Glomerular visceral epithelial cell (primary cell): ENCODE measurements around the gene ZNF319.
"Not testable (repeated sequence)": the region's sequence is repeated elsewhere in the genome, so short reads cannot be mapped to it uniquely, and the experiment has no call there.

Experiments
- DNase-seq: peaks from one replicate; pipeline ENCODE4 v3.0.0-alpha.2; 2016; ENCODE audit errors: extremely low spot score

Gene ZNF319

DNA sequence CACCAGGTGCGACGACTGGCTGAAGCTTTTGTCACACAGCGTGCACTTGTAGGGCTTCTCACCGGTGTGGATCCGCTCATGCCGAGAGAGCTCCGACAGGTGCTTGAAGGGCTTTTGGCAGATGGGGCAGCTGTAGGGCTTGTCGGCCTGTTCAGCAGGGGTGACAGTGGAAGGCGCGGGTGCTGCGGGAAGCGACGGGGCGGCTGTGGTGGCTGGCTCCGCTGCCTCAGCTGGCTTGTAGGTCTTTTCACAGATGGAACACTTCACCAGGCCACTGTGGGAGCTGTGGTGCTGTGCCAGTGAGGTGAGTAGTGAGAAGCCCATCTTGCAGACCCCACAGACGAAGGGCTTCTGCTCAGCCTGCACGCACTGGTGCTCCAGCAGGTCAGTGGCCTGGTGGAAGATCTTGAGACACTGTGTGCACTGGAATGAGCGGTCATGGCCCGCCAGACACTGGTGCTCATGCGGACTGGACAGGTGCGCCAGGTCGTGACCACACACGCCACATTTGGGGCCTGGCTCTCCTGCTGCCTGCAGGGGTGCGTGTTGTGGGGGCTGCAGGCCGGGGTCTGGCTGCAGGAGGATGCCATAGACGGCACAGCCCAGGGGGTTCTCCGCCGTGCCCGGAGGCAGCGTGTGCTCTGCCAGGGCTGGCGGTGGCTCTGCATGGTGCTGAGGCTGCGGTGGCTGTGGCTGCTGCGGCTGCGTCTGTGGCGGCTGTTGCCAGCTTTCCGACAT, 2.8 kb downstream of the ZNF319 start:
- no peak for DNase-seq

DNA sequence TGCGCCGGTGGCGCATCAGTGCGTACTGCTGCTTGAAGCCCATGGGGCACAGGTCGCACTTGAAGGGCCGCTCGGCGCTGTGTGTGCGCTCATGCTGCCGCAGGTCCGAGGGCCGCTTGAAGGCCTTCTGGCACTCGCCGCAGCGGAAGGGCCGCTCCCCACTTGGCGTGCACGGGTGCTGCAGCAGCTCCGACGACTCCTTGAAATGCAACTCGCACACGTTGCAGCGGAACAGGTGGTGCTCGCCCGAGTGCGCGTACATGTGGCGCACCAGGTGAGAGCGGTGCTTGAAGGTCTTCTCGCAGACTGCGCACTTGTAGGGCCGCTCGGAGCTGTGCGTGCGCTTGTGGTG, 3.3 kb downstream of the ZNF319 start:
- DNase-seq: no peak

- no peak for DNase-seq
Measured at GRCh38 chr16:57996406-57997175, 3.9 kb downstream of the ZNF319 start.

GRCh38 chr16:57995721-57996405, 4.6 kb downstream of the ZNF319 start:
- no peak for DNase-seq

GRCh38 chr16:57994778-57995177, 5.7 kb downstream of the ZNF319 start:
- DNase-seq: peak; percentile 26

DNA sequence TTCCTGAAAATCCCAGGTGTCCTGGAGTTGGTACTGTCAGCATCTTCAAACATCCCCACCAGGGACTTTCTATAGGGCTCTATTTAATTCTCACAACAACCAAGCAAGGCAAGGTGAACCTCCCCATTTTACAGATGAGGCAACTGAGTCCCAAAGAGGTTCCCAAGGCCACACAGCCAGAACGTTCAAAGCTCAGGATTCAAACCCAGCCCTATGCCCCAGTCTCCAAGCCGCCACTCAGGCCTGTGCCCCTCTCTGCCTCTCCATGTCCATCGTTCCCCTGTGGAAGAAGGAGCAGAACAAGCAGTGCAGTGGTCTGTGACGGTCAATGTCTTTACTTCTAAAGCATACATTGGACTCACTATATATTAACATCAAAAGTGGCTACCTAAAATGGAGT, 6.1 kb downstream of the ZNF319 start:
- DNase-seq: no peak

DNA sequence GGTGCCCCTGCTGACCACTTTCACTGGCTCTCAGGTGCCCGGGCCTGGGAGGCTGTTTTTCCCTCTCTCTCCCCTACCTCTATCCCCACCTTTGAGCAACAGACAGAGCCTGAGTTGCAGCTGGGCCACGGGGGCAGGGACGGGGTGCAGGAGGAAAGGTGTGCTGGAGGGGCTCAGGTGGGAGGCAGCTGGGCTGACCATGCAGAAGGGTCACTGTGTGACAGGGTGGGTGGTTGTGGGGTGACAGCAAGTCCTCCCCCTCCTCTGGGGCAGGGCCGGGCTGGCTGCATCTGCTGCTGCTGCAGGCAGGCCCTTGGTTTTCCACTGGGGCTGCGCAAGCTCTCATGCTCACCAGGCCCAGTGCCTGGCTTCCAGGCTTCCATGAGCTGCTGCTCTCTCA, 6.6 kb downstream of the ZNF319 start:
- no peak for DNase-seq

DNA sequence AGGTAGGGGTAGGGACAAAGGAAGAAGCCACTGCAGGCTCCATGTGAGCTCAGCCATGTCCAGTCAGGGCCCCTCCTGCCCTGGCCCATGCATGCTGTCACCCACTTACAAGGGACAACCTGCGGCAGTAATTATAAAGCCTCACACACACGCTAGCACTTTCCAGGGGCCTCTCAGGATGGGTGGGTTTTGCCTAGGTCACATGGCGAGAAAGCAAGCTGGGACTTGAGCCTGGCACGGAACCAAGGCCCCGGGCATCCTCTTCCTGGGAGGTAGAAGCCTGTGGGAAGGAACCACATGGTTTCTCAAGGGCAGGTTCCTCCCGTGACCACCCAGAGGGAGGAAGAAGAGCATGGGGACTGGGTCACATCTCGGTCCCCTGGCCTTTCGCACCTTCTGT, 7.0 kb downstream of the ZNF319 start:
- DNase-seq: peak; percentile 28

- DNase-seq: no peak
Measured at GRCh38 chr16:57992084-57992483, 8.4 kb downstream of the ZNF319 start.

DNA sequence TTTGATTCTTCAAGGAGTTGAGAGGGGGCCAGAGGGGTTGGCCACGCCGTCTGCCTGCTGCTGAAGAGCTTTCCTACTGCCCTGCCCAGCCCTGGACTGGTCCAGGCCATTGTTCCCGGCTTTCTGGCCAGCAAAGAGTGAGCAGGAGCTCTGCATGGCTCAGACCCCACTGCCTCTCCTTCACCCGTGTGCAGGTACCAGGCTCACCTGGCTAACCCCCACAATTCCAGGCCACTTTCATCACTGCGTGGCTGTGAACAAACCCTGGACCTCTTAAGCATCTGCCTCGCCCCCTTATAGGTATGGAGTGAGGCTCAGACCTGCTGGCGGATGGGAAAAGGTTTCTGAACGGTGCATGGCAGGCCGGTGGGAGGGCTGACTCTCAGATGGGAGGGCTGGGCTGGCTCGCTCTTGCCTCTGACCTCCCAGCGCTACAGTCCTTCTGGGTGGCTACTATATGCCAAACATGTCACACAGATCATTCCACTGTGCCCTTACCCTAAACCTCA, 8.9 kb downstream of the ZNF319 start:
- DNase-seq: no peak

GRCh38 chr16:57988929-57989328, 11.5 kb downstream of the ZNF319 start:
- DNase-seq: peak; percentile 47

GRCh38 chr16:57987441-57988177, 12.9 kb downstream of the ZNF319 start:
- no peak for DNase-seq

- no peak for DNase-seq
Measured at GRCh38 chr16:57986196-57986595, 14.3 kb downstream of the ZNF319 start.

- no peak for DNase-seq
Measured at GRCh38 chr16:57985204-57986181, 15.0 kb downstream of the ZNF319 start.

DNA sequence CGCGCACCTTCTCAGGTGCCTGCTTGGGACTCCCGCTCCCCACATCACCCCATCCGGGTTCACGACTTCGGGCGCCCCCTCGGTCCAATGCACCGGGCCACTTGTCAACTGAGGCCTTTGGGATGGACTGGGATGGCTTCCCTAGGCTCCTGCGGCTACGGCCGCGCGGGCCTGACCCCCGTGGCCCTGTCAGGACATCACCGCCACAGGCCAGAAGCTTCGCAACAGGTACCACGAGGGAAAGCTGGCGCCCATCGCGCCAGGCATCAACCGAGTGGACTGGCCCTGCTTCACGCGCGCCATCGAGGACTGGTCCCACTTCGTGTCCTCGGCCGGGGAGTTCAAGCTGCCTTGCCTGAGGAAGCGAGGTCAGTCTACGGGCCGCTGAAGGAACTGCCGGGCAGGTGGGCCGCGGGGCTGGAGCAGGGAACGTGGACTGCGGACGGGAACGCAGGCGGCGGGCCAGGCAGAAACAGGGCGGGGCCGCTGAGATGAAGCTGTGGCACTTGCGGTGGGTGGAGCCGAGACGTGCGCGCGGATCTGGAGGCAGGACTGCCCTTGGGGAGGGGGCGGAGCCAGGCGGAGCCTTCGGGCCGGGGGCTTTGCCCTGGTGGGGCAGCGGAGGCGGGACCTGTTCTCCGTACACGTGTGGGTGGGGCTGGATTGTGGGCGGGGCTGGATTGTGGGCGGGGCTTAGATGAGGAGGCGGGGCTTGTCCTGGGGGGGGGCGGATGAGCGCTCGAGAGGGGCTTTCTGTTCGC, 15.8 kb downstream of the ZNF319 start:
- peak; percentile 46 for DNase-seq

GRCh38 chr16:57982385-57982784, 18.1 kb downstream of the ZNF319 start:
- DNase-seq: no peak

GRCh38 chr16:57981636-57982035, 18.8 kb downstream of the ZNF319 start:
- peak; percentile 37 for DNase-seq

DNA sequence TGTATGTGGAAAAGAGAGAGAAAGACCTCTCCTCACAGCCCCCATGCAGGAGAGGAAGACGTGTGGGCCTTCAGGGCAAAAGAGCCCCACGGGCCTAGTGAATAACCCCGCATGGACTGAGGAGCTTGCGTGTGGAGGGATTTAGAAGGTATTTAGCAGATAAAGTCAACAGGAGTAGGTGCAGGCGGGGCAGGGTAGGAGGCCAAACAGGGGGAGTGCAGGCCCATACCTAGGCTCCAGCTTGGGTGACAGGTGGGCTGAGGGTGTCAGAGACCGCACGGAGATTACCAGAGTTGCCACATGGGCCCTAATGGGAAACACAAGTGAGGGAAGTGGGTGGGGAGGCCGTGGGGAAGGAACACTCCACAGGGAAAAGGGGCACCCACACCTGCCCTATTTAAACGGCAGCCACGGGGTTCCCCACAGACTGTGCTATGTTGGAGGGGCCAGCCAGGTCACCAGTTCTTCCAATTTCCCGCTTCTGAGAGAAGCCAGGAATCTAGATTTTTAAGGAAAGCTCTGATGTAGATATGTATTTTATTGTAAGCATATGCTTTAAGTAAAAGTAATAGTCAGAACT, 21.4 kb downstream of the ZNF319 start:
- DNase-seq: no peak

DNA sequence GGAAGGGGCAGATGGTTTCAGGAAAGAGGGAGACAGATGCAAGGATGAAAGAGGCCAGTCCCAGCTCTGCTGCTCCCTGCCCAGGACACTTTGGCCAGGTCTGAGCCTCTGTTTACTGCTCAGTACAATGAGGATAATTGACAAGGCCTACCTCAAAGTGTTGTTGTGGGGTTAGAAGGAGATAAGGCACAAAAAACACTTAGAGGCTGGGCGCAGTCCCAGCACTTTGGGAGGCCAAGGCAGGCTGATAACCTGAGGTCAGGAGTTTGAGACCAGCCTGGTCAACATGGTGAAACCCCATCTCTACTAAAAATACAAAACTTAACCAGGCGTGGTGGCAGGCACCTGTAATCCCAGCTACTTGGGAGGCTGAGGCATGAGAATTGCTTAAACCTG, 22.4 kb downstream of the ZNF319 start:
- not testable (repeated sequence) for DNase-seq
